Natural killer cell treated with Interleukin-12 subunit alpha and Interleukin-12 subunit beta and Interleukin-15 and Interleukin-18, amount 100 ng/mL, for 72 hours (primary cell): Measurements from ENCODE around the gene FBXO41. TPM values are rescaled to one million over a fixed set of nuclear protein-coding genes. Genes with fewer than 3 reads are reported as not detected.
A peak's percentile ranks its signal among the peaks of the same experiment; 100 is the strongest.

Source experiments
- ATAC-seq, 2 donors: fragments of 150-1000 bp; cut with Tn5 transposase in 1 of 2; sonication (Bioruptor Pico), chemical (Tn5 transposase) in 1 of 2; 2 replicates each; pipeline ENCODE4 v1.10.0; 2021
- DNase-seq: peaks from one replicate; pipeline ENCODE4 v3.0.0; 2022; ENCODE audit warnings: low spot score
- H3K27ac Mint-ChIP-seq, 2 donors: 1 replicate in 1 of 2; 2 replicates in 1 of 2; pipeline ENCODE4 v1.8.0; 2022; ENCODE audit warnings: mixed read lengths in 2 of 2, mild to moderate bottlenecking in 1 of 2, moderate library complexity in 1 of 2
- H3K27me3 Mint-ChIP-seq, 2 donors: 1 replicate in 1 of 2; 2 replicates in 1 of 2; pipeline ENCODE4 v1.8.0; 2022; ENCODE audit warnings: mixed read lengths in 2 of 2
- H3K36me3 Mint-ChIP-seq: one replicate; pipeline ENCODE4 v1.8.0; 2022; ENCODE audit warnings: mixed read lengths
- H3K4me1 Mint-ChIP-seq, 2 donors: 1 replicate in 1 of 2; 2 replicates in 1 of 2; pipeline ENCODE4 v1.8.0; 2022; ENCODE audit warnings: low read depth in 2 of 2, mixed read lengths in 2 of 2, mild to moderate bottlenecking in 1 of 2
- H3K4me3 Mint-ChIP-seq: one replicate; pipeline ENCODE4 v1.8.0; 2022; ENCODE audit warnings: mixed read lengths
- H3K9me3 Mint-ChIP-seq: 2 replicates; pipeline ENCODE4 v1.8.0; 2022; ENCODE audit warnings: mixed read lengths
- total RNA-seq, 2 donors: library from RNA; stranded (reverse); gene quantifications; one replicate each; pipeline ENCODE4 v1.2.3, GENCODE V29; 2022

The FBXO41 gene
- total RNA-seq, 2 donors from 2014 or later = 10.0 to 40.1 TPM

GRCh38 chr2:73282924-73283544 is 1.2 kb downstream of the FBXO41 start:
- Mint-ChIP-seq H3K27me3 (peaks cover 5 to 9% of the 10 kb centered on the region in 2 donors), H3K4me3 (peak overlapping the region; percentile 71), H3K27ac (no peak overlapping the region), H3K4me1 (peaks cover 15 to 23% of the 10 kb centered on the region in 2 donors), H3K36me3 (no peaks in the 10 kb centered on the region), H3K9me3 (no peaks in the 10 kb centered on the region)
- no peak for ATAC-seq
- DNase-seq = no peak

GRCh38 chr2:73281244-73281643 is 3.0 kb downstream of the FBXO41 start:
- no peak for DNase-seq
- peaks cover 15 to 23% of the 10 kb centered on the region in 2 donors for H3K4me1 Mint-ChIP-seq
- H3K9me3 Mint-ChIP-seq = no peaks in the 10 kb centered on the region
- H3K4me3 Mint-ChIP-seq = no peak overlapping the region
- H3K36me3 Mint-ChIP-seq = no peaks in the 10 kb centered on the region
- no peak for ATAC-seq
- no peaks in the 10 kb centered on the region for H3K27me3 Mint-ChIP-seq
- H3K27ac Mint-ChIP-seq = no peak overlapping the region

- no peak for DNase-seq
Measured at GRCh38 chr2:73279852-73280251, 4.4 kb downstream of the FBXO41 start.

GRCh38 chr2:73272270-73272669 is 12.0 kb downstream of the FBXO41 start:
- peak; percentile 20 for DNase-seq
- H3K4me1 Mint-ChIP-seq = peaks cover 9 to 11% of the 10 kb centered on the region in 2 donors
- H3K36me3 Mint-ChIP-seq = peaks cover 6% of the 10 kb centered on the region
- H3K27ac Mint-ChIP-seq = no peak overlapping the region
- no peak for ATAC-seq
- peaks cover 0 to 3% of the 10 kb centered on the region in 2 donors for H3K27me3 Mint-ChIP-seq
- no peaks in the 10 kb centered on the region for H3K9me3 Mint-ChIP-seq
- no peak overlapping the region for H3K4me3 Mint-ChIP-seq

More at GRCh38 chr2:73279852-73280251, 4.4 kb downstream of the FBXO41 start:
- H3K4me1 Mint-ChIP-seq = peaks cover 5 to 11% of the 10 kb centered on the region in 2 donors
- H3K36me3 Mint-ChIP-seq = no peaks in the 10 kb centered on the region
- ATAC-seq = no peak
- no peaks in the 10 kb centered on the region for H3K27me3 Mint-ChIP-seq
- H3K9me3 Mint-ChIP-seq = no peaks in the 10 kb centered on the region
- no peak overlapping the region for H3K27ac Mint-ChIP-seq
- no peak overlapping the region for H3K4me3 Mint-ChIP-seq

- no peak for DNase-seq
- Mint-ChIP-seq H3K27me3 (peaks cover 0 to 3% of the 10 kb centered on the region in 2 donors), H3K27ac (no peak overlapping the region), H3K4me3 (no peak overlapping the region), H3K9me3 (no peaks in the 10 kb centered on the region), H3K4me1 (peaks cover 13 to 16% of the 10 kb centered on the region in 2 donors), H3K36me3 (peaks cover 6% of the 10 kb centered on the region)
- ATAC-seq = no peak
Measured at GRCh38 chr2:73269686-73270465, 14.4 kb downstream of the FBXO41 start.

GRCh38 chr2:73268830-73269685 is 15.2 kb downstream of the FBXO41 start:
- no peak overlapping the region for H3K27ac Mint-ChIP-seq
- ATAC-seq (peak; percentile 87 to 90), DNase-seq (peak; percentile 78)
- no peak overlapping the region for H3K4me3 Mint-ChIP-seq
- no peaks in the 10 kb centered on the region for H3K9me3 Mint-ChIP-seq
- H3K27me3 Mint-ChIP-seq = peaks cover 0 to 3% of the 10 kb centered on the region in 2 donors
- H3K36me3 Mint-ChIP-seq = peaks cover 6% of the 10 kb centered on the region
- peaks cover 13 to 16% of the 10 kb centered on the region in 2 donors for H3K4me1 Mint-ChIP-seq

- DNase-seq = no peak
- no peak for ATAC-seq
- Mint-ChIP-seq H3K4me1 (peaks cover 13 to 16% of the 10 kb centered on the region in 2 donors), H3K36me3 (peaks cover 6% of the 10 kb centered on the region), H3K27ac (no peak overlapping the region), H3K9me3 (no peaks in the 10 kb centered on the region), H3K4me3 (peak overlapping the region; percentile 67), H3K27me3 (peaks cover 0 to 3% of the 10 kb centered on the region in 2 donors)
Measured at GRCh38 chr2:73268366-73268829, 15.9 kb downstream of the FBXO41 start.

- Mint-ChIP-seq H3K9me3 (no peaks in the 10 kb centered on the region), H3K27ac (no peak overlapping the region), H3K36me3 (peaks cover 6% of the 10 kb centered on the region), H3K27me3 (peaks cover 0 to 3% of the 10 kb centered on the region in 2 donors), H3K4me1 (peaks cover 13 to 16% of the 10 kb centered on the region in 2 donors), H3K4me3 (no peak overlapping the region)
- no peak for DNase-seq
- no peak for ATAC-seq
Measured at GRCh38 chr2:73267008-73267407, 17.3 kb downstream of the FBXO41 start.

GRCh38 chr2:73266061-73266901 is 18.0 kb downstream of the FBXO41 start:
- DNase-seq (no peak), ATAC-seq (no peak)
- H3K4me1 Mint-ChIP-seq = peaks cover 13 to 16% of the 10 kb centered on the region in 2 donors
- H3K27ac Mint-ChIP-seq = no peak overlapping the region
- peaks cover 6% of the 10 kb centered on the region for H3K36me3 Mint-ChIP-seq
- peaks cover 0 to 3% of the 10 kb centered on the region in 2 donors for H3K27me3 Mint-ChIP-seq
- no peaks in the 10 kb centered on the region for H3K9me3 Mint-ChIP-seq
- H3K4me3 Mint-ChIP-seq = no peak overlapping the region

- peaks cover 13 to 16% of the 10 kb centered on the region in 2 donors for H3K4me1 Mint-ChIP-seq
- no peaks in the 10 kb centered on the region for H3K9me3 Mint-ChIP-seq
- no peak for ATAC-seq
- peaks cover 6% of the 10 kb centered on the region for H3K36me3 Mint-ChIP-seq
- no peak overlapping the region for H3K27ac Mint-ChIP-seq
- no peak for DNase-seq
- no peak overlapping the region for H3K4me3 Mint-ChIP-seq
- peaks cover 0 to 3% of the 10 kb centered on the region in 2 donors for H3K27me3 Mint-ChIP-seq
Measured at GRCh38 chr2:73265298-73266060, 18.8 kb downstream of the FBXO41 start.

- Mint-ChIP-seq H3K27me3 (no peaks in the 10 kb centered on the region), H3K27ac (no peak overlapping the region), H3K4me3 (no peak overlapping the region), H3K4me1 (peaks cover 13% of the 10 kb centered on the region in 2 donors), H3K36me3 (peaks cover 6% of the 10 kb centered on the region), H3K9me3 (no peaks in the 10 kb centered on the region)
- ATAC-seq = no peak
- DNase-seq = no peak
Measured at GRCh38 chr2:73264783-73265182, 19.5 kb downstream of the FBXO41 start.

- no peak for ATAC-seq
- peaks cover 12 to 13% of the 10 kb centered on the region in 2 donors for H3K4me1 Mint-ChIP-seq
- H3K36me3 Mint-ChIP-seq = peaks cover 6% of the 10 kb centered on the region
- no peaks in the 10 kb centered on the region for H3K27me3 Mint-ChIP-seq
- no peak for DNase-seq
- H3K4me3 Mint-ChIP-seq = no peak overlapping the region
- H3K27ac Mint-ChIP-seq = no peak overlapping the region
- no peaks in the 10 kb centered on the region for H3K9me3 Mint-ChIP-seq
Measured at GRCh38 chr2:73264332-73264606, 20.0 kb downstream of the FBXO41 start.
